Vagina (tissue), 2 donors: ENCODE data around the gene AHDC1. TPM values are rescaled to one million over a fixed set of nuclear protein-coding genes. Genes with fewer than 3 reads are reported as not detected.

ENCODE experiments used
- DNase-seq, 2 donors: peaks; one replicate each; pipeline ENCODE4 v3.0.0-alpha.2; 2017; ENCODE audit errors: extremely low spot score in 2 of 2
- H3K27ac ChIP-seq: fragments of 200-600 bp; sonication (generic); one replicate; pipeline ENCODE4 v1.5.1; 2019
- H3K27me3 ChIP-seq: fragments of 200-600 bp; sonication (generic); one replicate; pipeline ENCODE4 v1.5.1; 2019
- H3K36me3 ChIP-seq, 2 donors: fragments of 200-600 bp; sonication (generic); one replicate each; pipeline ENCODE4 v1.5.1; 2017 to 2019
- H3K4me1 ChIP-seq: fragments of 200-600 bp; sonication (generic); one replicate; pipeline ENCODE4 v1.5.1; 2019
- H3K4me3 ChIP-seq, 2 donors: fragments of 200-600 bp; sonication (generic); 1 replicate in 1 of 2; 2 replicates in 1 of 2; pipeline ENCODE4 v1.5.1; 2016 to 2019
- H3K9me3 ChIP-seq: fragments of 200-600 bp; sonication (generic); one replicate; pipeline ENCODE4 v1.5.1; 2019
- CTCF ChIP-seq, 3 experiments: fragments of 450-650 bp in 2 of 3; fragments of 200-600 bp in 1 of 3; sonication (generic) in 1 of 3; IDR thresholded peaks; one replicate each; pipeline ENCODE4 v1.5.1; 2017 to 2019; ENCODE audit warnings: antibody characterized with exemption in 3 of 3, mild to moderate bottlenecking in 2 of 3, moderate library complexity in 2 of 3
- POLR2A ChIP-seq, 2 donors: fragments of 450-650 bp; IDR thresholded peaks; one replicate each; pipeline ENCODE4 v1.6.1; 2017; ENCODE audit warnings: antibody characterized with exemption in 2 of 2, mild to moderate bottlenecking in 2 of 2, moderate library complexity in 2 of 2
- POLR2AphosphoS5 ChIP-seq, 2 donors: sonication (generic); formaldehyde crosslinking; IDR thresholded peaks; one replicate each; pipeline ENCODE4 v1.9.0; 2017; ENCODE audit warnings: antibody characterized with exemption in 2 of 2, mild to moderate bottlenecking in 2 of 2, low read depth in 1 of 2; ENCODE audit not compliant: insufficient read depth in 1 of 2
- intact Hi-C: fragments of 100-400 bp; cut with DNase I; formaldehyde crosslinking; loops from one replicate; pipeline ENCODE4 v1.15.1; 2023
- small RNA-seq: library from RNA; depleted of rRNA; stranded (forward); fragments of <200 nt; gene quantifications from one replicate; pipeline ENCODE3, GENCODE V24; 2016
- total RNA-seq: library from RNA; depleted of rRNA; stranded (reverse); fragments of >200 nt; gene quantifications from one replicate; pipeline ENCODE4 v1.2.3, GENCODE V29; 2016

Gene AHDC1
- total RNA-seq, 1 donor from 2014 or later = 62.4 TPM

GRCh38 chr1:27487966-27488884 is 115.7 kb downstream of the AHDC1 start:
- Histone ChIP-seq H3K4me3 (peak overlapping the region; percentile 94 to 100), H3K36me3 (no peaks in the 10 kb centered on the region), H3K27ac (peak overlapping the region; percentile 100), H3K9me3 (no peaks in the 10 kb centered on the region), H3K4me1 (peaks cover 66% of the 10 kb centered on the region), H3K27me3 (no peaks in the 10 kb centered on the region)
- DNase-seq = no peak
- TF ChIP-seq POLR2A (IDR thresholded peaks at IDR 0.05) (no peak), POLR2AphosphoS5 (IDR thresholded peaks at IDR 0.05; ENCODE audit: insufficient read depth in 1 of 2, low read depth in 1 of 2) (peak in 1 of 2 donors; percentile 26)
- intact Hi-C loops = loop anchor here (5.0 kb wide), 1 partner anchor 81 kb away; no protein-coding TSS in a partner anchor

GRCh38 chr1:27485363-27485762 is 118.6 kb downstream of the AHDC1 start:
- TF ChIP-seq POLR2A (IDR thresholded peaks at IDR 0.05) (no peak), CTCF (IDR thresholded peaks at IDR 0.05) (no peak), POLR2AphosphoS5 (IDR thresholded peaks at IDR 0.05; ENCODE audit: insufficient read depth in 1 of 2, low read depth in 1 of 2) (no peak)
- no peaks in the 10 kb centered on the region for H3K27me3 ChIP-seq
- no peak overlapping the region for H3K4me3 ChIP-seq
- no peaks in the 10 kb centered on the region for H3K36me3 ChIP-seq
- no peak overlapping the region for H3K27ac ChIP-seq
- DNase-seq = no peak
- no peaks in the 10 kb centered on the region for H3K9me3 ChIP-seq
- intact Hi-C loops = loop anchor here (5.0 kb wide), 1 partner anchor 78 kb away; no protein-coding TSS in a partner anchor
- H3K4me1 ChIP-seq = peaks cover 68% of the 10 kb centered on the region

Small RNA genes lying within 50 kb of the gene (small RNA-seq; reads per million reads assigned to genes)
- not detected for gene AL031729.1

Other genes with a start within 250 kb of the AHDC1 start
- gene MAP3K6, start 237.2 kb downstream of the AHDC1 start, total RNA-seq = 149 TPM
- gene FCN3, start 229.3 kb downstream of the AHDC1 start, total RNA-seq = 1.7 TPM
- 7.6 TPM for gene CD164L2, start 220.8 kb downstream of the AHDC1 start, total RNA-seq
- gene GPR3, start 211.5 kb downstream of the AHDC1 start, total RNA-seq = 0.74 TPM
- gene WASF2, start 114.0 kb downstream of the AHDC1 start, total RNA-seq = 58.9 TPM
- 18.4 TPM for gene FGR, start 31.0 kb upstream of the AHDC1 start, total RNA-seq
- gene IFI6, start 68.0 kb upstream of the AHDC1 start, total RNA-seq = 28.2 TPM
- 16.7 TPM for gene FAM76A, start 121.8 kb upstream of the AHDC1 start, total RNA-seq
- gene STX12, start 169.1 kb upstream of the AHDC1 start, total RNA-seq = 34.6 TPM
- gene PPP1R8, start 226.6 kb upstream of the AHDC1 start, total RNA-seq = 33.4 TPM